Suppressor macrophage treated with lipopolysaccharide for 4 hours (primary cell): ENCODE results near the gene FAF1.
A peak's percentile ranks its signal among the peaks of the same experiment; 100 is the strongest.
"Not testable (repeated sequence)": the region's sequence is repeated elsewhere in the genome, so short reads cannot be mapped to it uniquely, and the experiment has no call there.

Experiments used
- DNase-seq: peaks from one replicate; pipeline ENCODE4 v3.0.0-alpha.2; 2020

FAF1 gene

DNA sequence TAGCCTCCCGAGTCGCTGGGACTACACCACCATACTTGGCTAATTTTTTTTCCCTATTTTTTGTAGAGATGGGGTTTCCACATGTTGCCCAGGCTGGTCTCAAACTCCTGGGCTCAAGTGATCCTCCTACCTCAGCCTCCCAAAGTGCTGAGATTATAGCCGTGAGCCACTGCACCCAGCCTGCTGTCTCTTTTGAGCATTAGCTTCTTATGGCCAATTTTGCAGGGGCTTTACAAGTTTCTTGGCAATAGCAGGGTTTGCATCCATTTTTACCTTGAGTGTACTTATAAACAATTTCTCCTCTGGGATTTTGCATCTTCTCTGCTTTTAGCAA is 432.1 kb downstream of the FAF1 start:
- DNase-seq, result not testable (repeated sequence)

DNA sequence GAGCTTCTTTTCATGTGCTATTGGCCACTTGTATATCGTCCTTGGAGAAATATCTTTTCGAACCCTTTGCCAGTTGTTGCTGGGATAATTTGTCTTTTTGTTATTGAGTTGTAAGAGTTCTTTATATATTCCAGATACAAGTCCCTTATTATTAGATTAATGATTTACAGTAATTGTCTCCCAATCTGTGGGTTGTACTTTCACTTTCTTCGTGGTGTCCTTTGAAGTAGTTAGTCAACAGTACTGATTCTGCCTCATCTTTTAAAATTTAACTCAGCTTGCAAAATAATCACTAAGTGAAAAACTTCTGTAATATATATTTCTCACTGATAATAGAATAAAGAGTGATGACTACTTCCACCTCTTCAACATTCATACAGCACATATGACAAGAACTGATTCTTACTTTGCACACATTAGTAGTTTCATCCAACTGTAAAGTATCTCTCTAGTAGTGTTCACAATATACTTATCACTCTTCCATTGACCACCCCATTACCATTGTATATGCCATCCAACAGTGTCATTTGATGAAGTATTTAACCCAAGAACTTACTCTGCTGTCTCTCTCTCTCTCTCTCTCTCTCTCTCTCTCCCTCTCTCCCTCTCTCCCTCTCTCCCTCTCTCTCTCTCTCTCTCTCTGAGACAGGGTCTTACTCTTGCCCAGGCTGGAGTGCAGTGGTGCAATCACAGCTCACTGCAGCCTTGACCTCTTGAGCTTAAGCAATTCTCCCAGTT is 432.6 kb downstream of the FAF1 start:
- DNase-seq, result no peak

DNA sequence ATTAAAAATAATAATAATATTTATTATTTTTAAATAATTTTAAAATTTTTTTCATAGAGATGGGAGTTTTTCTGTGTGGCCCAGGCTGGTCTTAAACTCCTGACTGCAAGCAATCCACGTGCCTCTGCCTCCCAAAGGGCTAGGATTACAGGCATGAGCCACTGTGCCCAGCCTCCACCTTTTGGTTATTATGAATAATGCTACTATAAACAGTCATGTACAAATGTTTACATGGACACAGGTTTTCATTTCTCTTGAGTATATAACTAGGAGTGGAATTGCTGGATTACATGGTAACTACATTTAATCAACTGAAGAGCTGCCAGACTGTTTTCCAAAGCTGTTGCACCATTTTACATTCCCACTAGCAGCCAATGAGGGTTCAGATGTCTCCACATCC is 433.6 kb downstream of the FAF1 start:
- DNase-seq, result no peak

DNA sequence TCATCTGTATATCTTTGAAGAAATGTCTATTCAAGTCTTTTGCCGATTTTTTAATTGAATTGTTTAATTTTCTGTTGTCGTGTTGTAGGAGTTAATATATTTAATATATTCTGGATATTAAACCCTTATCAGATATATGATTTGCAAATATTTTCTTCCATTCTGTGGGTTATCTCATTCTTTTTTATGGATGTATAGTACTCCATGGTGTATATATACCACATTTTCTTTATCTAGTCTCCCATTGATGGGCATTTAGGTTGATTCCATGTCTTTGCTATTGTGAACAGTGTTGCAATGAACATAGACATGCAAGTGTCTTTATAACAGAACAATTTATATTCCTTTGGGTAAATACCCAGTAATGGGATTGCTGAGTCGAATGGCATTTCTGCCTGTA is 436.5 kb downstream of the FAF1 start:
- DNase-seq, result no peak

DNA sequence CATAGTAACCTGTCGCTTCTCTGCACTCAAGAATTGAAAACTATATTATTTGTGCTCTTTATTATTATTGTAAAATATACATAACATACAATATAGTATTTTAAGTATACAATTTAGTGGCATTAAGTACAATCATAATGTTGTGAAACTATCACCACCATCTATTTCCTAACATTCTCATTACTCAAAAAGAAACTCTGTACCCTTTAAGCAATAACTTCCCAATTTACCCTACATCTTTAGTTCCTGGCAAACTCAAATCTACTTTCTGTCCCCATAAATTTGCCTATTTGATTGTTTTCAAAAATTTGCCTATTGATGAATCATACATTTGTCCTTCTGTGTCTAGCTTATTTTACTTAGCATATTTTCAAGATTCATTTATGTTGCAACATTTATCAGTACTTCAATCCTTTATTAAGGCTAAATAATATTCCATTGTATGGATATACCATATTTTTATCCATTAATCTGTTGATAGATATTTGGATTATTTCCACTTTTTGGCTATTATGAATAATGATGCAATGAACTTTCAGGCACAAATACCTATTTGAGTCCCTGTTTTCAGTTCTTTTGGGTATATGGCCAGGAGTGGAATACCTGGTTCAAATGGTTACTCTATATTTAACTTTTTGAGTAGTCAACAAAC is 437.2 kb downstream of the FAF1 start:
- peak; percentile 44 for DNase-seq

DNA sequence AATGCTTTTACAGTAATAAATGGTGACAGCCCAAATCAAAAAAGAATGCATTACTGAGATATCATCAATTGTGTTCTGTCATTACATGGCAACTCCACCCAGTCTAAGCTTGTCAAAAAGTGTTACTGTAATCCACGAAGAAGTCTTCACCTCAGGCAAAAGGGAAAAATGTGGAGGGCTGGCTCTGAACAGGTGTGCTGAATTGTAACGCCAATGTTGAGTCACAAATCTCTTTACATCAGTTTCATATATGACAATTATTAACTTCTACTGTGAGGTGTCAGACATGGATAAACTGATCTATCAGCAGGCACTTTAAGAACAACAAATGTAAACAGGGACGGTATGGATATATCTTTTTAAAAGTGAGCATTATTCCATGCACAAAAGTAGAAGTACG is 438.4 kb downstream of the FAF1 start:
- DNase-seq, result no peak

DNA sequence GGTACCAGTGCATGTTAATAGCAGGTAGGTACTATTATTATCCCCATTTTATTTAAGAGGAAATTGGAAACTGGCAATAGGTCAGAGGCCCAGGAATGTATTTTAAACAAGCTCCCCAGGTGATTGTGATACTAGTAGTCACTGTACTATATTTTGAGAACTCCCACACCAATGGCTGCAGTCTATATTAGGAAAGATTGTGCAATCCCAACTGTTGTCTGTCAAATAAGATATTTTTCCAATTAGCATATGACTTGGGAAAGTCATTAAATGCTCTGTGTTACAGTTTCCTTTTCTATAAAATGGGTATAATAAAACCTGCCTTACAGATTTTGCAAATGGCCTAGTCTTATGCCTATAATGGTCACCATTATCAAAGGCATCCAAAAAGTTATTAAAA is 442.6 kb downstream of the FAF1 start:
- DNase-seq, result no peak

DNA sequence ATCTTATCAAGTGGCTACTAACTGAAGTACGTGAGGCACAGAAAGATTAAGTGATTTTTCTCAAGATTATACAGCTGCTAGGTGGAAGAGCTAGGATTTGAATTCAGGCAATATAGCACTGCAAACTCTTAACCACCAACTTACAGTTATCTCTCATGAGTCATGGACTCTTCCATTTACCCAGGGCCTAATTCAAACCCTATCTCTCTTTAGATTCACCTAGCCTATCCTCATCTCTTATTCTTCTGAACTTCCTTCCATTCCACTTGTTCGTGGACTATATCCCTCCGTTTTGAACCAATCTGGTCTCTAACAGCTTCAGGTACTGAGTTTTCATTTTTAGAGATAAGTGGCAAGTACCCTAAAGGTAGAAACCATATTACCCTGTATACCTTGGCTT is 444.0 kb downstream of the FAF1 start:
- no peak for DNase-seq

DNA sequence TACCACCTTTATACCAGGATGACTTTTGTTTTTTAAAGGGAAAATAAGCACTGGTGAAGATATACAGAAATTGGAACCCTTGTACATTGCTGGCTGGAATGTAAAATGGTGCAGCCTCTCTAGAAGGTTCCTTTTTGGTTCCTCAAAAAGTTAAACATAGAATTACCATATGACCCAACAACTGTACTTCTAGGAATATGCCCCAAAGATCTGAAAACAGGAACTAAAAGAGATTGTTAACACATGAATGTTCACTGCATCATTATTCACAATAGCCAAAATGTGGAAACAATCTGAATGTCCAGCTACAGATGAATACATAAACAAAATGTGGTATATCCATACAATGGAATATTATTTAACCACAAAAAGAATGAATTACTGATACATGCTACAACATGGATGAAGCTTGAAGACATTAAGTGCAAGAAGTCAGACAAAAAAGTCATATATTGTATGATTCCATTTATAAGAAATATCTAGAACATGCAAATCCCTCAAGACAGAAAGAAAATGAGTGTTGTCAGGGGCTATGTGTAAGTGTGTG is 452.0 kb downstream of the FAF1 start:
- peak; percentile 59 for DNase-seq

DNA sequence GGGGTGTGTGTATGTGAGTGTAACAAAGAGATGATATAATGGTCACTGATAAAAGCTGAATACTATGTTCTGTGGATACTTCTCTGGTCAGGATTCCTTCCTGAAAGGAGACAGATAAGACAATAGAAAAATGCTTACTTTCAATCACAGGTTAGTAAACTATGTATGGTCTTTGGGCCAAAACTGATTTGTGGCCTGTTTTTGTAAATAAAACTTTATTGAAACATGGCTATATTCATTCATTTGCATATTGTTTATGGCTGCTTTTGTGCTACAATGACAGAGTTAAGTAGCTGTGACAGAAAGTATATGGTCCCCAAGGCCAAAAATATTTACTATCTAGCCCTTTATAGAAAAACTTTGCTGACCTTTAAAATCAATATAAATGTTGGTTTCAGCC is 454.6 kb downstream of the FAF1 start:
- DNase-seq, result no peak

DNA sequence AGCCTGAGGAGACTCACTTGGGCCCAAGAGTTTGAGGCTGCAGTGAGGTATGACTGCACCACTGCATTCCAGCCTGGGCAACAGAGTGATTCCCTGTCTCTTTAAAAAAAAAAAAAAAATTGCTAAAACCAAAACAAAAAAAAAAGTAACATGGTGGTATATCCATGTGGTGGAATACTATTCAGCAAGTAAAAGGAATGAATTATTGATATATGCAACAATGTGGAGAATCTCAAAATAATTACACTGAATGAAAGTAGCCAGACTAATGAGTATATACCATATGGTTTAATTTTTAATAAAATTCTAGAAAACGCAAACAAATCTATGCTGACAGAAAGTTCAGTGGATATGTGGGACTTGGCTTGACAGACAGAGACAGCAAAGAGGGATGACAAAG is 456.6 kb downstream of the FAF1 start:
- no peak for DNase-seq

DNA sequence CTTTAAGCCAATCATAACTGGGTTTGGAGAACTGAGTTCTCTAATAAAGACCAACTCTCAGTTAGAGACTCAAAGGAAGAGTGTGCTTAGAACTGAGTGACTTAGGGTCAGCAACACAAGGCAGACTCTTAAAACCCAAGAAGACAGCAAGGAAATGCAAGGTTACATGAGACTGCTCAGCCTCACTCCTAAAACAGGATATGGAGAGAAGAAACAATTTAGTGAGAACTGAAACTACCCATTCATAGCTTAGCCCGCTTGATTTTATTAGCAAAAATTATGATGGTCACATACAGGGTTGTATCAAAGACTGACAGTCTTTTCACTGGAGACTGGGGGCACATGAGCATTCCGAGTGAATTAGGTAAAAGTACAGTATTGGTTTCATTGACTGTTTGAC is 457.9 kb downstream of the FAF1 start:
- DNase-seq, result no peak

DNA sequence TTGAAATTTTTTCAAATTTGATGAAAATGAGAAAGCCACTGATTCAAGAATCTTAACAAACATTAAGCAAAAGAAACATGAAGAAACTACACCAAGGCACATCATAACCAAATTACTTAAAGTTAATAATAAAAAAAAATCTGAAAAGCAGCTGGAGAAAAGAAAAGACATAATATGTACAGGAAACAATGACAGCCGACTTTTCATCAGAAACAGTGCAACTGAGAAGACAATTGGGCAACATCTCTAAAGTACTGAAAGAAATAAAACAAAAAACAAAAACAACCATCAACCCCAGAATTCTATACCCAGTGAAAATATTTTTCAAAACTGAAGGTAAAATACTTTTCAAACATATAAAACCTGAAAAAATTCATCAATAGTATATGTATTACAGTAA is 463.1 kb downstream of the FAF1 start:
- DNase-seq, result no peak

DNA sequence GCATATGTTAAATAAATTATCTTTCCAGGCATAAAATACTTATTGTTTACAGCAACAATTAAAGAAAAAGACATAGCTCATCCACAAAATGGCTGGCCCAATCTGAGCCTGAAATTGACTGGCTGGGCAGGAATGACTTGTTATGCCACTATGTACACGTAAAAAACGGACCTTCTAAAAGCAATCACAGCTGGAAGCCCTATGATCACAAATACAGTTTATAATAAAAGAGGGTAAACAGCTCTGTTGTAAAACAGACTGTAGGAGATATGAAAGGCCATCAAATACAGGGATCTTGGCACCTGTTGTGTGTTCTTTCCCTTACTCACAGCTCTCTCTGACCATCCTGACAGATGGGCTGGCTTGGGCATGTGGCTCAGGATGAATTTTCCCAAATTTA is 466.4 kb downstream of the FAF1 start:
- DNase-seq, result no peak

DNA sequence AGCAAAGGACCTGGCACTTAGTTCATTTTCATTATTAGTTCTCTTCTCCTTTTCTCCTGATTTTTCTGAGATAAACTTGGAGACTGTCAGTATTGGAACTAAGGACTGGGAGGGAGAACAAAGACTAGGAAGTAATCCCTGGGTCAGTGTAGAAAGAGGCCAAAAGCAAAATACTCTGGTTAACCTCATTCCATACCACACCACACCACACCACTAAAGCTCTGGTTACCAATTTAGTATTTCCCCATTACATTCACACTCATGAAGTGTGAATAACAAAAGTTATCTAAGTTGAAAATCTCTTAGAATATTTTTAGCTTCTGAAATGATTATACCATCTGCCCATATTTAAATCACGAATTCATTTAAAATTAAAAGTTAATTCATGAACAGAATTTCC is 467.9 kb downstream of the FAF1 start:
- DNase-seq, result no peak

DNA sequence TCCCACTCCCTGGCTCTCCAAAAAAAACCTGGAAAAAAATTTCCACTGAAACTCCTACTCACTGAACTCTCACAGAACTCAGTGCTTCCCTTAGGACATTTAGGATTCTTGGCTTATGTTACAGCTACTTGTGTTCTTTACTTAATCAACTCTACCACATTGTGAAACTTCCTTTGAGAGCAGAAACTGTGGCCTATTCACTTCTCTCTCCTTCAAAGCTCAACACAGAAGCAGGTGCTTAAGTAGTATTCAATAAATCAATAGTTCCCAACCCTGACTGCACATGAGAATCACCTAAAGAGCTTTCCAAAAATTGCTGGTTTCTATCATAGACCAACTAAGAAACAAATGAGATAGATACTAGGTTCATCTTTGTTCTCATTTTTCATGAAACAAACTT is 468.9 kb downstream of the FAF1 start:
- no peak for DNase-seq

DNA sequence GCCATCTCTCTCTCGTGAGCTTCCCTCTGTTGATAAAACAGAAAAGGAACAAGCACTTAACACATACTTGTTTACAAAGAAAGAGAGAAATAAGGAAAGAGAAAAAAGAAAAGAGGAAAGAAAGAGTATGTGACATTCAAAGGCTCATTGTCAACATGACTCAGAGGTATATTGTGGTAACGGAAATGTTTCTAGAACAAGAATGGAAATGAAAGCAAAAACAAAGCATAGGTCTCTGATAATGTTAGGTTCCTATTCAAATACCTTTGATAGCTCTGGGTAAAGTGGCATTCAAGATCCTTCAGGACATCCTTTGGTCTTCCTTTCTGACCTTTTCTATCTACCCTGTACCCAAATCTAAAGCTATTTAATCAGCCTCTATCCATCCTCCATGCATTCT is 469.4 kb downstream of the FAF1 start:
- peak; percentile 9 for DNase-seq

DNA sequence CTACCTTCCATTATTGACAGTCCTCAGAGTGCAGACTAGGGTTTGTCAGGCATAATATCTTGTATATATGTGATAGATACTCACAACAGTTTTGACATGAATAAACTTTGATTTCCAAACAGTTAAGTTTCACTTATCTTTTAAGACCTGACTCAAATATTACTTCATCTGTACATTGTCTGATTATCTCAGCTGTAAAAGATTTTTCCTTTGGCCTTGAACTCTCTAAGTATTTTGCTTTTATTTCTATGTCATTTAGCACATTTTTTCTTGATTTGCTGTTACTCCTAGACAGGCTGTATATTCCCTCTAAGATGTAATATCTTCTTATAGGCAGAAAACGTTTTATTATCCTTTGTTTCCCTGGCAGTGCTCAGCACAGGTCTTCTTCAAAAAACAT is 471.2 kb downstream of the FAF1 start:
- DNase-seq, result no peak

DNA sequence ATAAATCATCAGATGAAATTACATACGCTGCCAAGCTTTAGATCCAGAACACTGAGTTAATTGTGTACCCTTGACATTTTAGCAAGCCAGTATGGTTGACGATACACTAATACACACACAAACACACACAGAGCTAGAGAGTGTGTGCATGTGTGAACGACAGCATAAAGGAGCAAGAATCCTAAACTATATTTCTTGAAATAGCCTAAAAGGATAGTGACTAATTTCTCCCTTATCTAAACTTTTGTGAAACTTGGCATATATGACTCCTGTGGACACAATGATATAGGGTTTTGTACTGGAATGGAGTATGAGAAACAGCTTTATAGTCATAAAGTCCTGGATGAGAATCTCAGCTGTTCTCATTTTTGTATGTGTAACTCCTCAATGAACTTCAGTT is 471.7 kb downstream of the FAF1 start:
- DNase-seq, result no peak

DNA sequence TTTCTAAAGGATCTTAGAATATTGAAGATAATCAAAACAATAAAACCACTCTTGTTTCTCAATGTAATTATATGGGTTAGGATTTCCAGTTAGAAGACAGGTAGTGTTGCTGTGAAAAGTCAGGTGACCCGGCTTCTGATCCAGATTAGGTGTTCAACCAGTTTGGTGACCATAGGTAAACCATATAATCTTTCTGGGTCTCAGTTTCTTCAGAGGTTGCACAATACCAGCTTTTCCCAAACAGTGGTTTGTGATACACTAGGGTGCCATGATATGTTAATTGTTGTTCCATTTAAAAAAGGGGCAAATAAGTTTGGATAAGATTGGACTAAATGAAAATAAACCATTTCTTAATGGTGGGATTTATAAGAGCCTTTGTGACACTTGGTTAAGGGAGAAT is 472.3 kb downstream of the FAF1 start:
- no peak for DNase-seq

DNA sequence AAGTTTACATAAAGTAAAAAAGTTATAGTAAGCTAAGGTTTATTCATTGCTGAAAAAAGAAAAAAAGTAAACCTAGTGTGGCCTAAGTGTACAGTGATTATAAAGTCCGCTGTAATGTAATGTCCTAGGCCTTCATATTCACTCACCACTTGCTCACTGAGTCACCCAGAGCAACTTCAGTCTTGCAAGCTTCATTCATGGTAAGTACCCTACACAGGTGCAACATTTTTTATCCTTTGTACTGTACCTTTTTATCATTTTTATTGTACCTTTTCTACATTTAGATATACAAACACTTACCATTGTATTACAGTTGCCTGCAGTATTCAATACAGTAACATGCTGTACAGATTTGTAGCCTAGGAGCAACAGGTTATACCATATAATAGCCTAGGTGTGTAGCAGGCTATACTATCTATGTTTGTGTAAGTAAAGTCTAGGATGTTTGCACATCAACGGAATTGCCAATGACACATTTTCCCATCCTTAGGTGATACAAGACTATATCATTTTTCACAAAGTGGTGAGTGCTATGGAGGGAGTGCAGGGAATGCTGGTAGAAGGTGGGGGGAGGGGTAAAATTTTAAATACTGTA is 478.8 kb downstream of the FAF1 start:
- no peak for DNase-seq

DNA sequence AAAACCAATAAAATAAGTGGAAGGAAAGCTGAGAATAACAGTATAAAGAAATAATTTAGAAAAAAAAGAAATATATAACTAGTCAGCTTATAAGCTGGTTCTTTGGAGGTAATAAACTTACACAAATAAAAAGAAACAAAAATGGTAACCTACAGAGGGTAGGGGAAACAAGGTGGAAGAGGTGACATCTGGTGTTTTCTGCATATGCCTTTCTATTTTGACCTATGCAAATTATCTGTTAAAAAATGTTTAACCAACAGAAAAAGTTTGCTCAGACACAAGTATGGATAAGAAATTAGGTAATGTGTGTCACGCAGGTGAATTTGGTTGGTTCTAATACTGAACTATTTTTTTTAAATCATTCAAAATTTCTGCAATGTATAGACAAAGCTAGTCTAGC is 483.3 kb downstream of the FAF1 start:
- no peak for DNase-seq

DNA sequence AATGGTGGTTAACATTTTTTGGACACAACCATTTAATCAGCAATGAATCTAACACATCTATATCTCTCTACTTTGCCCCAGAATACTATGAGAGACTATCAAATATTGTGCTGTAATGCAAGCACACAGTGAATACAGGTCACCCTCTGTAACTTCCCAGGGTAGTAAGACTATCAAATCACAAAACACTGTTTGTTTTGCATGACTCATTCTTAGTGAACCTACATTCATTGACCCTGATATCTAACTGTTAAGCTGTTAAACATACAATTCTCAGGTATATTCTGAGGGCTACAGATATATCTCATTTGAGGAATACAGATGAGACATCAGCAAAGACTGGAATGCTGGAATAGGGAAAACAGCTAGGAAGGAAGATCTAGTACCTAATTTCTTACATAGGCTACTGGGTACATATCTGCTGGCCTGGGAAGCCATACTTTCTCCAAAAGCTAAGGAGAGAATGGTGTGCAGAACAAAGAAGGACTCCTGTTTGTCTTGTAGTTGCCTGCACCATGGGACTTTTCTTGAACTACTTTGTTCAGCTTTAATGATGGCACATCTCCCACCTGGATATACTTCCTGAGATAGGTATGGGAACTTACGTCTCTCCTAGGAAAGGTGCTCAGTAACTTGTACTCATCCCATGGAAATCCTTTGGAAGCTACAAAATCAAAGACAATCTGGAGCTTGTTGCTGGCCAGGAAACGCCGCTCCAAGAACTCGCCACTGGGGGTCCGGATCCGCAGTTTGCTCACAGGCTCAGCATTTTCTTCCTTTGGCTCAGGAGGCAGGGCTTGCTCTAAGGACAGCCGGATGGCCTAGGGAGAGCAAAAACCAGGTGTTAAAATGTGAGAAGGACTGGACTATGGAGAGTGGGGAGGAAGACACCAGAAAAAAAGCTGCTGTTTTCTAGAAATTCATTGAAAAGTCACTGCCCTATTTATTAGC is 484.9 kb downstream of the FAF1 start:
- no peak for DNase-seq
